ENCODE measurements around the gene SAE1.

- no peak for TF ChIP-seq CTCF (IDR thresholded peaks at IDR 0.05)
- no peak for TF ChIP-seq EP300 (IDR thresholded peaks at IDR 0.05)
Observed at GRCh38 chr19:47228937-47229675, 98.5 kb downstream of the SAE1 start.
